ENCODE results near the gene FLT1.

DNA sequence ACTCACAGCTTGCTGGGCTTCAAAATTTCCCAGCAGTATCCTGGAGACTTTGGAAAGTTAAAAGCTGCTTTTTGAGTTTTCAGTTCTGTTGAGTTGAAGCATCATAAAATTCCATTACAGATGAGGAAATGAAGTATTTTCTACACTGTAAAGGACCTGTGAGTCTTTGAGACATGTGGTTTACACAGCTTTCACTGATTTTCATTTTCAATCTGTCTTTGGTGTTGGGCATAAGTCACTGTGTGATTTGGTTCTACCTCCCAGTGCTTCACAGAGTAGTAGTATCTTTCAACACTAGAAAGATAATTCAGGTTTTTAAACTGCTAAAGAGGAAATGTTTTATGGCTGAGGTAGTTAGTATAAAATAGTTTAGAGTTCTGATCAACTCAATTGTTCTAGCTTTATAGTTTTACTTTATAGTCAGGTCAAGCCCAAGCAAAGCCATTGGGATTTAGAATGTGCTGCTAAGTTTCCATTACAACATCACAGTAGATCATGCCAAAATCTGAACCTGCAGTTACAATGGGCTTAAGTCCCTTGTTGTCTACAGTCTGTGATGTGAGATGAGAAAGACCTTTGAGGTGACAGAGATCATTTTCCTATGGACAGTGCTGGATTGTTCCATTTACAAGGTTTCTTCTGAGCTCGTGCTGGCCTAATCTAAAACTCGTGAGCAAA, 161.6 kb downstream of the FLT1 start:
- TF ChIP-seq ZNF830 (tag by site-specific recombination; IDR thresholded peaks at IDR 0.05; ENCODE audit: low read depth): no peak
- no peak for TF ChIP-seq ZNF157 (tag by site-specific recombination; IDR thresholded peaks at IDR 0.05)
- TF ChIP-seq ZNF76 (tag by site-specific recombination; IDR thresholded peaks at IDR 0.05; ENCODE audit: borderline replicate concordance, low read depth): no peak
- TF ChIP-seq, protein P1, sequence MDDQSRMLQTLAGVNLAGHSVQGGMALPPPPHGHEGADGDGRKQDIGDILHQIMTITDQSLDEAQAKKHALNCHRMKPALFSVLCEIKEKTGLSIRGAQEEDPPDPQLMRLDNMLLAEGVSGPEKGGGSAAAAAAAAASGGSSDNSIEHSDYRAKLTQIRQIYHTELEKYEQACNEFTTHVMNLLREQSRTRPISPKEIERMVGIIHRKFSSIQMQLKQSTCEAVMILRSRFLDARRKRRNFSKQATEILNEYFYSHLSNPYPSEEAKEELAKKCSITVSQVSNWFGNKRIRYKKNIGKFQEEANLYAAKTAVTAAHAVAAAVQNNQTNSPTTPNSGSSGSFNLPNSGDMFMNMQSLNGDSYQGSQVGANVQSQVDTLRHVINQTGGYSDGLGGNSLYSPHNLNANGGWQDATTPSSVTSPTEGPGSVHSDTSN (CRISPR knock-in tag; IDR thresholded peaks at IDR 0.05): no peak
- TF ChIP-seq ZNF184 (tag by site-specific recombination; IDR thresholded peaks at IDR 0.05): no peak
- TF ChIP-seq ZNF24 (tag by site-specific recombination; IDR thresholded peaks at IDR 0.05): no peak
- TF ChIP-seq, protein P2, sequence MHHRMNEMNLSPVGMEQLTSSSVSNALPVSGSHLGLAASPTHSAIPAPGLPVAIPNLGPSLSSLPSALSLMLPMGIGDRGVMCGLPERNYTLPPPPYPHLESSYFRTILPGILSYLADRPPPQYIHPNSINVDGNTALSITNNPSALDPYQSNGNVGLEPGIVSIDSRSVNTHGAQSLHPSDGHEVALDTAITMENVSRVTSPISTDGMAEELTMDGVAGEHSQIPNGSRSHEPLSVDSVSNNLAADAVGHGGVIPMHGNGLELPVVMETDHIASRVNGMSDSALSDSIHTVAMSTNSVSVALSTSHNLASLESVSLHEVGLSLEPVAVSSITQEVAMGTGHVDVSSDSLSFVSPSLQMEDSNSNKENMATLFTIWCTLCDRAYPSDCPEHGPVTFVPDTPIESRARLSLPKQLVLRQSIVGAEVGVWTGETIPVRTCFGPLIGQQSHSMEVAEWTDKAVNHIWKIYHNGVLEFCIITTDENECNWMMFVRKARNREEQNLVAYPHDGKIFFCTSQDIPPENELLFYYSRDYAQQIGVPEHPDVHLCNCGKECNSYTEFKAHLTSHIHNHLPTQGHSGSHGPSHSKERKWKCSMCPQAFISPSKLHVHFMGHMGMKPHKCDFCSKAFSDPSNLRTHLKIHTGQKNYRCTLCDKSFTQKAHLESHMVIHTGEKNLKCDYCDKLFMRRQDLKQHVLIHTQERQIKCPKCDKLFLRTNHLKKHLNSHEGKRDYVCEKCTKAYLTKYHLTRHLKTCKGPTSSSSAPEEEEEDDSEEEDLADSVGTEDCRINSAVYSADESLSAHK (tag by site-specific recombination; IDR thresholded peaks at IDR 0.05): no peak
- no peak for TF ChIP-seq SP7 (tag by site-specific recombination; IDR thresholded peaks at IDR 0.05)
- no peak for TF ChIP-seq ZNF843 (tag by site-specific recombination; IDR thresholded peaks at IDR 0.05)
- TF ChIP-seq, protein P3, sequence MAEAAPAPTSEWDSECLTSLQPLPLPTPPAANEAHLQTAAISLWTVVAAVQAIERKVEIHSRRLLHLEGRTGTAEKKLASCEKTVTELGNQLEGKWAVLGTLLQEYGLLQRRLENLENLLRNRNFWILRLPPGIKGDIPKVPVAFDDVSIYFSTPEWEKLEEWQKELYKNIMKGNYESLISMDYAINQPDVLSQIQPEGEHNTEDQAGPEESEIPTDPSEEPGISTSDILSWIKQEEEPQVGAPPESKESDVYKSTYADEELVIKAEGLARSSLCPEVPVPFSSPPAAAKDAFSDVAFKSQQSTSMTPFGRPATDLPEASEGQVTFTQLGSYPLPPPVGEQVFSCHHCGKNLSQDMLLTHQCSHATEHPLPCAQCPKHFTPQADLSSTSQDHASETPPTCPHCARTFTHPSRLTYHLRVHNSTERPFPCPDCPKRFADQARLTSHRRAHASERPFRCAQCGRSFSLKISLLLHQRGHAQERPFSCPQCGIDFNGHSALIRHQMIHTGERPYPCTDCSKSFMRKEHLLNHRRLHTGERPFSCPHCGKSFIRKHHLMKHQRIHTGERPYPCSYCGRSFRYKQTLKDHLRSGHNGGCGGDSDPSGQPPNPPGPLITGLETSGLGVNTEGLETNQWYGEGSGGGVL (tag by site-specific recombination; IDR thresholded peaks at IDR 0.05): no peak
- TF ChIP-seq ZNF416 (tag by site-specific recombination; IDR thresholded peaks at IDR 0.05): no peak
- TF ChIP-seq ZNF274 (IDR thresholded peaks at IDR 0.05; ENCODE audit: low read length): no peak
- TF ChIP-seq ZNF274 (tag by site-specific recombination; IDR thresholded peaks at IDR 0.05; ENCODE audit: borderline replicate concordance): no peak
- TF ChIP-seq TRIM28 (IDR thresholded peaks at IDR 0.05; ENCODE audit: borderline replicate concordance, low read length): no peak
- TF ChIP-seq ZNF777 (tag by site-specific recombination; IDR thresholded peaks at IDR 0.05; ENCODE audit: borderline replicate concordance): no peak
